DND-41 (cell line): ENCODE results near the gene CXCR3.

Experiments used
- CTCF ChIP-seq: IDR thresholded peaks from 2 replicates; pipeline ENCODE4 v1.5.1; 2012; ENCODE audit warnings: borderline replicate concordance, low read length, moderate library complexity, mild to moderate bottlenecking; ENCODE audit not compliant: poor library complexity, severe bottlenecking; ENCODE audit errors: extremely low read depth
- EZH2 ChIP-seq: IDR thresholded peaks from 3 replicates; pipeline ENCODE4 v1.6.1; 2012; ENCODE audit warnings: borderline replicate concordance, low read depth, mild to moderate bottlenecking, moderate library complexity, low read length, inconsistent platforms; ENCODE audit not compliant: severe bottlenecking

DNA sequence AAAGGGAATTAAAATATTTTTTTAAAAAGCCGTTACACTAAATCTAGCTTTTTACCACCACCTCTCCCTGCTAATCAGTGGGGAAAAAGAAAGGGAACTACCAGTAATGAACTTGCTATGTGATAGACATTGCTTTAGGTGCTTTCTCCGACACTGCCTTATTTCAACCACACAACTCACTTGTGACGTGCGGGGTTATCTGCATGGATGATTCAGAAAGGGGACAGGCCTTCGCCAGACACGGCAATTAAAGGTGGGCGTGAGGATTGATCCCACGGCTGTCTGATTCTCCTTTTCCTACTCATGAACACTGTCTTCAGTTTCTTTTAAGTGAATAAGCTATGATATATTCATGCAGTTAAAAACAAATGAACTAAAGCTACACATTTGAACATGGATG is 882 bp upstream of the CXCR3 start:
- TF ChIP-seq CTCF (no peak), EZH2 (no peak)
